A549 treated with ZK216348 at 1 μM for 4 hours (cell line): ENCODE data around the gene GYS2. TPM values are rescaled to one million over a fixed set of nuclear protein-coding genes. Genes with fewer than 3 reads are reported as not detected.

Source experiments
- total RNA-seq: library from RNA; stranded (reverse); fragments of 200-300 nt; extraction: Qiagen RNA extraction; gene quantifications from 5 replicates; pipeline ENCODE4 v1.2.3, GENCODE V29; 2022; ENCODE audit warnings: low read depth

GYS2 gene
- 0.05 to 0.15 TPM (median 0.09 TPM) in 3 of 5 replicates, not detected in the others for total RNA-seq

GRCh38 chr12:21604245-21605101 is at the start of gene GYS2:
GYS2 (minus strand) TSS chr12:21604847; CDS start chr12:21604592, 255 bp downstream.

GRCh38 chr12:21526053-21526452 is 78.6 kb downstream of the GYS2 start, which contains the start of gene SPX:
SPX (plus strand) TSS chr12:21526296; CDS start chr12:21526473, 177 bp downstream.

GRCh38 chr12:21501258-21502163 is 103.1 kb downstream of the GYS2 start, which contains the start of the genes GOLT1B and RECQL:
GOLT1B (plus strand) TSS chr12:21501789; CDS start chr12:21501924, 135 bp downstream.
RECQL (minus strand) TSS chr12:21501635; CDS start chr12:21499570, 2,065 bp downstream.

Other genes with a start within 250 kb of the GYS2 start
- gene IAPP, start 231.9 kb downstream of the GYS2 start, total RNA-seq, result not detected in 5 replicates
- gene PYROXD1, start 167.2 kb downstream of the GYS2 start, total RNA-seq, result 6.2 to 11.7 TPM (median 6.7 TPM) in 5 replicates
- gene RECQL, start 103.2 kb downstream of the GYS2 start, total RNA-seq, result 41.3 to 77.5 TPM (median 63.1 TPM) in 5 replicates
- gene GOLT1B, start 103.1 kb downstream of the GYS2 start, total RNA-seq, result 79.6 to 138 TPM (median 97.5 TPM) in 5 replicates
- gene SPX, start 78.6 kb downstream of the GYS2 start, total RNA-seq, result 2.3 to 4.0 TPM (median 2.9 TPM) in 5 replicates
- gene LDHB, start 53.0 kb upstream of the GYS2 start, total RNA-seq, result 1,454 to 1,675 TPM (median 1,616 TPM) in 5 replicates
- gene KCNJ8, start 169.9 kb upstream of the GYS2 start, total RNA-seq, result 0.18 to 0.78 TPM (median 0.39 TPM) in 5 replicates